Activated gamma-delta T cell treated with Interleukin-2 at 50 U/mL for 16 hours (primary cell): ENCODE data around the gene TSPAN6.

Source experiments
- DNase-seq: peaks from one replicate; pipeline ENCODE4 v3.0.0-alpha.2; 2020

Gene TSPAN6

GRCh38 chrX:100636321-100636991, at the start of gene TSPAN6:
Gene TSPAN6 (minus strand): TSS chrX:100636806. CDS start chrX:100636694, 112 bp downstream.
- DNase-seq: peak; percentile 56

GRCh38 chrX:100685997-100686305, 49.3 kb upstream of the TSPAN6 start:
- no peak for DNase-seq

- peak; percentile 45 for DNase-seq
These were observed 48.8 kb upstream of the TSPAN6 start for GRCh38 chrX:100685284-100685996.

GRCh38 chrX:100682939-100683338, 46.3 kb upstream of the TSPAN6 start:
- DNase-seq: no peak

GRCh38 chrX:100681599-100681998, 45.0 kb upstream of the TSPAN6 start:
- DNase-seq: no peak

- no peak for DNase-seq
These were observed 44.1 kb upstream of the TSPAN6 start for GRCh38 chrX:100680756-100681155.

GRCh38 chrX:100677611-100678181, 41.1 kb upstream of the TSPAN6 start:
- no peak for DNase-seq

GRCh38 chrX:100674705-100675104, 38.1 kb upstream of the TSPAN6 start:
- no peak for DNase-seq

- DNase-seq: no peak
These were observed 36.9 kb upstream of the TSPAN6 start for GRCh38 chrX:100673397-100673953.

- DNase-seq: no peak
These were observed 36.4 kb upstream of the TSPAN6 start for GRCh38 chrX:100672966-100673365.

GRCh38 chrX:100663642-100664041, 27.0 kb upstream of the TSPAN6 start:
- no peak for DNase-seq

- no peak for DNase-seq
These were observed 26.2 kb upstream of the TSPAN6 start for GRCh38 chrX:100662796-100663195.

GRCh38 chrX:100662170-100662569, 25.6 kb upstream of the TSPAN6 start:
- DNase-seq: no peak

GRCh38 chrX:100659431-100660137, 23.0 kb upstream of the TSPAN6 start:
- DNase-seq: no peak

- DNase-seq: no peak
These were observed 22.4 kb upstream of the TSPAN6 start for GRCh38 chrX:100658941-100659381.

GRCh38 chrX:100654261-100654660, 17.7 kb upstream of the TSPAN6 start:
- no peak for DNase-seq

GRCh38 chrX:100652266-100652665, 15.7 kb upstream of the TSPAN6 start:
- no peak for DNase-seq

- no peak for DNase-seq
These were observed 14.2 kb upstream of the TSPAN6 start for GRCh38 chrX:100650841-100651240.

GRCh38 chrX:100649550-100650356, 13.1 kb upstream of the TSPAN6 start:
- DNase-seq: no peak

- no peak for DNase-seq
These were observed 12.1 kb upstream of the TSPAN6 start for GRCh38 chrX:100648458-100649417.

- DNase-seq: no peak
These were observed 11.1 kb upstream of the TSPAN6 start for GRCh38 chrX:100647739-100648138.
